GM13976 (cell line): Measurements from ENCODE around the gene CD70.
"Not testable (repeated sequence)": the region's sequence is repeated elsewhere in the genome, so short reads cannot be mapped to it uniquely, and the experiment has no call there.

Experiments
- DNase-seq: peaks from one replicate; pipeline ENCODE4 v3.0.0; 2012; ENCODE audit warnings: low spot score
- CTCF ChIP-seq: IDR thresholded peaks from 2 replicates; pipeline ENCODE4 v1.5.1; 2012; ENCODE audit warnings: borderline replicate concordance, mild to moderate bottlenecking; ENCODE audit not compliant: insufficient read depth; ENCODE audit errors: extremely low read depth, missing control alignments, control extremely low read depth
- in situ Hi-C: fragments of 300-500 bp; cut with MboI; formaldehyde crosslinking; loops from one replicate; pipeline ENCODE4 v1.12.0; 2022; ENCODE audit warnings: low sequenced_read_pairs, mixed read lengths, inconsistent platforms; ENCODE audit not compliant: unreplicated experiment

CD70 gene

DNA sequence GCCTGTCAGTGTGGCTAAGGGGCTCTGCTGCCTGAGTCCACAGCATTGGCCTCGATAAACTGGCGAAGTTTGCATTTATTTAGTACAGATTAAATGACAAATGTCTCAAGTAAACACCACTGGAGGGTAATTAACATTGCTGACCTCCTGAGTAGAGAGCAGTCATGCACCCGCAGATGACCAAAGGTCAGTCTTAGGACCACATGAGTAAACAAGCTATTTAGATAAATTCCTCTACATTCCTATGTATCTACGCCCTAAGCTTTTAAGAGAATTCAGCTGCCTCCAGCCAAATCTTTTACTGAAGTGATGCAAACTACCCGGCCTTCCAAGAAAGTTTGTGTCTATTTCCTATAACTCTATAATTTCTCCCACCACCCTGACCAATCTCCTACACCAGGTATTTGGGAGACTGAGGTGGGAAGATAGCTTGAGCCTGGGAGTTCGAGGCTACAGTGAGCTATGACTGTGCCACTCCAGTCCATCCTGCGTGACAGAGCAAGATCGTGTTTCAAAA is 22.9 kb downstream of the CD70 start:
- TF ChIP-seq CTCF = no peak
- in situ Hi-C loops = no loop called here

DNA sequence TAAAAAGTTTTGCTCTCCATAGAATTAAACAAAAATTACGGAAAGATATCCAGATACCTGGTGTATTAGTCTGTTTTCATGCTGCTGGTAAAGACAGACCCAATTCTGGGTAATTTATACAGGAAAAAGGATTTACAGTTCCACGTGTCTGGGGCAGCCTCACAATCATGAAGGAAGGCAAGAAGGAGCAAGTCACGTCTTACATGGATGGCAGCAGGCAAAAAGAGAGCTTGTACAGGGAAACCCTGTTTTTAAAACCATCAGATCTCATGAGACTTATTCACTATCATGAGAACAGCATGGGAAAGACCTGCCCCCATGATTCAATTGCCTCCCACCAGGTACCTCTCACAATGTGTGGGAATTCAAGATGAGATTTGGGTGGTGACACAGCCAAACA is 24.2 kb downstream of the CD70 start:
- in situ Hi-C loops, DNase-seq: not testable (repeated sequence)

More for the DNA sequence above, 22.9 kb downstream of the CD70 start:
- no peak for DNase-seq

- in situ Hi-C loops = no loop called here
- no peak for DNase-seq
- no peak for TF ChIP-seq CTCF
Measured at GRCh38 chr19:6564393-6564792, 26.6 kb downstream of the CD70 start.

GRCh38 chr19:6562437-6562836 is 28.5 kb downstream of the CD70 start:
- in situ Hi-C loops, DNase-seq: not testable (repeated sequence)

DNA sequence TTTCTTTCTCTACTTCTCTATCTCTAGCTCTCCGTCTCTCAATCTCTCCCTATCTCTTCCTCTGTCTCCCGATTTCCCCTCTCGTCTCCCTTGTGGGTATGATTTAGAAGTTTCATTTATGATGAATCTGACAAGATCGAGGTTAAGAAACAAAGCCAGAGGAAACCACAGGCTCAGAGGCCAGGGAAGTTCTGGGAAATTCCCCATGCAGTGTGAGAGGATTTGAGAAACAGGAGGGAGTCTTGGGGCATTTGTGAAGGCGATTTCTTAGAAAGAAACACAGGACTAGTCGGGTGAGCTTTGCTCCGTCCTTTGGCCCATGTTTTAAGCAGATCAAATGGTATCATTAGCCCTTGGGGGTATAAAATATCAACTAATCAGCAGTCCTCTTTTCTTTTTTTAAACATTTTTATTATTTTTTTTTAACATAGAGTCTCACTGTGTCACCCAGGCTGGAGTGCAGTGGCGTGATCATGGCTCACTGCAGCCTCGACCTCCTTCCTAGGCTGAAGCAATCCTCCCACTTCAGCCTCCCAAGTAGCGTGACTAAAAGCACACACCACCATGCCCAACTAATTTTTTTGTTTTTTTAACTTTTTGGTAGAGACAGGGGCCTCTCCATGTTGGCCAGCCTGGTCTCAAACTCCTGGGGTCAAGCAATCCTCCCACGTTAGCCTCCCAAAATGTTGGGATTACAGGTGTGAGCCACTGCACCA is 34.3 kb downstream of the CD70 start:
- TF ChIP-seq CTCF = no peak
- no peak for DNase-seq
- in situ Hi-C loops = no loop called here

DNA sequence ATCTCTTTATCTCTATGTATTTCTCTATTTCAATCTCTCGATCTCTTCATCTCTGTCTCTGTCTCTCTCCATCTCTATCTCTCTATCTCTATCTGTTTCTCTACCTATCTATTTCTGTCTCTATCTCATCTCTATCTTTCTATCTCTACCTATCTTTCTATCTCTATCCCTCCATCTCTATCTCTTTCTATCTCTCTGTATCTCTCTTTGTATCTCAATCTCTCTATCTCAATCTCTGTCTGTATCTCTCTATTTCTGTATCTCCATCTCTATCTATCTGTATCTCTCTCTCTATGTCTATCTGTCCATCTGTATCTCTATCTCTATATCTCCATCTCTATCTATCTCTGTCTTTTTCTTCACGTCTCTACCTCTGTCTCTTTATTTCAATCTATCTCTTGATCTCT is 34.9 kb downstream of the CD70 start:
- DNase-seq = no peak
- in situ Hi-C loops = no loop called here
- no peak for TF ChIP-seq CTCF

GRCh38 chr19:6551607-6552450 is 39.1 kb downstream of the CD70 start:
- TF ChIP-seq CTCF = peak; percentile 46
- DNase-seq = peak; percentile 90
- in situ Hi-C loops = no loop called here

- in situ Hi-C loops = no loop called here
- no peak for DNase-seq
- no peak for TF ChIP-seq CTCF
Measured at GRCh38 chr19:6551091-6551490, 39.9 kb downstream of the CD70 start.

- in situ Hi-C loops, DNase-seq: not testable (repeated sequence)
Measured at GRCh38 chr19:6550679-6551078, 40.3 kb downstream of the CD70 start.
